CD4-positive, alpha-beta memory T cell (primary cell): ENCODE measurements around the gene DACH1. TPM values are rescaled to one million over a fixed set of nuclear protein-coding genes. Genes with fewer than 3 reads are reported as not detected.

Experiments used
- CTCF ChIA-PET: fragments of 350-600 bp; sonication (Branson Sonifier 250); formaldehyde crosslinking; loops from one replicate; lab custom pipeline; 2021; ENCODE audit warnings: inconsistent platforms; ENCODE audit not compliant: partially characterized antibody; lab: Charles Lee
- POLR2A ChIA-PET: fragments of 350-600 bp; sonication (Branson Sonifier 250); formaldehyde crosslinking; loops from one replicate; lab custom pipeline; 2021; ENCODE audit not compliant: partially characterized antibody; lab: Charles Lee
- DNase-seq, 5 donors: peaks; one replicate each; pipeline versions ENCODE4 v3.0.0 to v3.0.0-alpha.2; 2020 to 2022; ENCODE audit warnings: mixed read lengths in 1 of 5
- H3K27ac ChIP-seq: one replicate; pipeline ENCODE4 v1.7.0; 2013; ENCODE audit warnings: low read depth, low read length
- H3K27me3 ChIP-seq: 2 replicates; pipeline ENCODE4 v1.7.0; 2013; ENCODE audit warnings: mild to moderate bottlenecking, low read length, moderate library complexity; ENCODE audit not compliant: insufficient read depth
- H3K36me3 ChIP-seq: 2 replicates; pipeline ENCODE4 v1.7.0; 2013; ENCODE audit warnings: mild to moderate bottlenecking, low read length, moderate library complexity; ENCODE audit not compliant: insufficient read depth
- H3K4me1 ChIP-seq: 2 replicates; pipeline ENCODE4 v1.7.0; 2013; ENCODE audit warnings: mild to moderate bottlenecking, low read length, moderate library complexity; ENCODE audit not compliant: insufficient read depth
- H3K4me3 ChIP-seq, 2 donors: one replicate each; pipeline ENCODE4 v1.7.0; 2013; ENCODE audit warnings: low read length in 2 of 2, mild to moderate bottlenecking in 1 of 2
- H3K9me3 ChIP-seq, 2 donors: one replicate each; pipeline ENCODE4 v1.7.0; 2013; ENCODE audit warnings: low read length in 2 of 2, control low read depth in 1 of 2; ENCODE audit not compliant: control insufficient read depth in 1 of 2
- H3K27ac Mint-ChIP-seq, 7 donors: one replicate each; pipeline ENCODE4 v1.8.0; 2020 to 2021; ENCODE audit warnings: mixed read lengths in 7 of 7, mild to moderate bottlenecking in 6 of 7, inconsistent platforms in 3 of 7, moderate library complexity in 3 of 7
- H3K27me3 Mint-ChIP-seq, 2 donors: one replicate each; pipeline ENCODE4 v1.8.0; 2020 to 2021; ENCODE audit warnings: mixed read lengths in 2 of 2
- H3K36me3 Mint-ChIP-seq, 2 donors: one replicate each; pipeline ENCODE4 v1.8.0; 2020 to 2021; ENCODE audit warnings: mixed read lengths in 2 of 2, inconsistent platforms in 1 of 2, mild to moderate bottlenecking in 1 of 2
- H3K4me1 Mint-ChIP-seq, 4 donors: one replicate each; pipeline ENCODE4 v1.8.0; 2020 to 2021; ENCODE audit warnings: mixed read lengths in 4 of 4, mild to moderate bottlenecking in 1 of 4
- H3K4me3 Mint-ChIP-seq, 8 donors: one replicate each; pipeline ENCODE4 v1.8.0; 2020 to 2021; ENCODE audit warnings: mixed read lengths in 8 of 8, mild to moderate bottlenecking in 7 of 8, moderate library complexity in 6 of 8, inconsistent platforms in 3 of 8
- H3K9me3 Mint-ChIP-seq, 8 donors: one replicate each; pipeline ENCODE4 v1.8.0; 2020 to 2021; ENCODE audit warnings: mixed read lengths in 8 of 8, mild to moderate bottlenecking in 5 of 8, inconsistent platforms in 3 of 8, moderate library complexity in 1 of 8
- intact Hi-C: fragments of 100-400 bp; cut with micrococcal nuclease; formaldehyde crosslinking; loops from one replicate; pipeline ENCODE4 v1.15.1; 2023
- polyA plus RNA-seq, 2 donors: library from polyadenylated mRNA; unstranded; fragments of 300-500 nt; fragmentation: Illumina TruSeq; gene quantifications; one replicate each; pipeline ENCODE4 v1.2.3, GENCODE V29; 2021
- total RNA-seq, 2 experiments: library from RNA; stranded (reverse); gene quantifications; one replicate each; pipeline ENCODE4 v1.2.3, GENCODE V29; 2021

The DACH1 gene
- total and polyA plus RNA-seq, 4 experiments from 2014 or later = not detected

GRCh38 chr13:71412231-71412630, 454.8 kb downstream of the DACH1 start:
- intact Hi-C loops = no loop called here
- Mint-ChIP-seq H3K4me1 (no peaks in the 10 kb centered on the region), H3K27ac (no peak overlapping the region), H3K9me3 (peaks cover 0 to 2% (median 0%) of the 10 kb centered on the region in 8 donors), H3K4me3 (no peak overlapping the region), H3K27me3 (no peaks in the 10 kb centered on the region), H3K36me3 (no peaks in the 10 kb centered on the region)
- no peaks in the 10 kb centered on the region for H3K36me3 ChIP-seq
- H3K27ac ChIP-seq = no peak overlapping the region
- H3K27me3 ChIP-seq = no peaks in the 10 kb centered on the region
- CTCF ChIA-PET = no interaction called here
- no peaks in the 10 kb centered on the region for H3K9me3 ChIP-seq
- no peaks in the 10 kb centered on the region for H3K4me1 ChIP-seq
- no peak for DNase-seq
- POLR2A ChIA-PET = no interaction called here
- H3K4me3 ChIP-seq = no peak overlapping the region

GRCh38 chr13:71408416-71408815, 458.6 kb downstream of the DACH1 start:
- POLR2A ChIA-PET = no interaction called here

GRCh38 chr13:71399631-71400215, 467.3 kb downstream of the DACH1 start:
- H3K9me3 ChIP-seq = no peaks in the 10 kb centered on the region
- intact Hi-C loops = no loop called here
- no peaks in the 10 kb centered on the region for H3K4me1 ChIP-seq
- Mint-ChIP-seq H3K27ac (no peak overlapping the region), H3K9me3 (peaks cover 0 to 8% (median 2%) of the 10 kb centered on the region in 8 donors), H3K27me3 (no peaks in the 10 kb centered on the region), H3K4me3 (no peak overlapping the region), H3K4me1 (no peaks in the 10 kb centered on the region), H3K36me3 (no peaks in the 10 kb centered on the region)
- H3K27me3 ChIP-seq = no peaks in the 10 kb centered on the region
- no peaks in the 10 kb centered on the region for H3K36me3 ChIP-seq
- H3K27ac ChIP-seq = no peak overlapping the region
- DNase-seq = no peak
- ChIA-PET CTCF (no interaction called here), POLR2A (no interaction called here)
- H3K4me3 ChIP-seq = no peak overlapping the region

More at GRCh38 chr13:71408416-71408815, 458.6 kb downstream of the DACH1 start:
- Mint-ChIP-seq H3K36me3 (no peaks in the 10 kb centered on the region), H3K4me3 (no peak overlapping the region), H3K4me1 (no peaks in the 10 kb centered on the region), H3K9me3 (peaks cover 0 to 5% (median 1%) of the 10 kb centered on the region in 8 donors), H3K27ac (no peak overlapping the region), H3K27me3 (no peaks in the 10 kb centered on the region)
- DNase-seq = no peak
- Histone ChIP-seq H3K4me3 (no peak overlapping the region), H3K4me1 (no peaks in the 10 kb centered on the region), H3K27me3 (no peaks in the 10 kb centered on the region), H3K27ac (no peak overlapping the region), H3K9me3 (no peaks in the 10 kb centered on the region), H3K36me3 (no peaks in the 10 kb centered on the region)
- intact Hi-C loops = no loop called here
- CTCF ChIA-PET = no interaction called here

GRCh38 chr13:71396149-71396548, 470.9 kb downstream of the DACH1 start:
- H3K4me3 Mint-ChIP-seq = no peak overlapping the region
- H3K9me3 ChIP-seq = no peaks in the 10 kb centered on the region
- H3K27me3 Mint-ChIP-seq = no peaks in the 10 kb centered on the region
- H3K27me3 ChIP-seq = no peaks in the 10 kb centered on the region
- no peaks in the 10 kb centered on the region for H3K4me1 Mint-ChIP-seq
- no peaks in the 10 kb centered on the region for H3K4me1 ChIP-seq
- no peaks in the 10 kb centered on the region for H3K36me3 Mint-ChIP-seq
- POLR2A ChIA-PET = no interaction called here
- DNase-seq = no peak
- no peak overlapping the region for H3K27ac ChIP-seq
- no peak overlapping the region for H3K27ac Mint-ChIP-seq
- intact Hi-C loops = no loop called here
- H3K36me3 ChIP-seq = no peaks in the 10 kb centered on the region
- H3K9me3 Mint-ChIP-seq = peaks cover 0 to 15% (median 3%) of the 10 kb centered on the region in 8 donors
- CTCF ChIA-PET = no interaction called here
- no peak overlapping the region for H3K4me3 ChIP-seq

DNA sequence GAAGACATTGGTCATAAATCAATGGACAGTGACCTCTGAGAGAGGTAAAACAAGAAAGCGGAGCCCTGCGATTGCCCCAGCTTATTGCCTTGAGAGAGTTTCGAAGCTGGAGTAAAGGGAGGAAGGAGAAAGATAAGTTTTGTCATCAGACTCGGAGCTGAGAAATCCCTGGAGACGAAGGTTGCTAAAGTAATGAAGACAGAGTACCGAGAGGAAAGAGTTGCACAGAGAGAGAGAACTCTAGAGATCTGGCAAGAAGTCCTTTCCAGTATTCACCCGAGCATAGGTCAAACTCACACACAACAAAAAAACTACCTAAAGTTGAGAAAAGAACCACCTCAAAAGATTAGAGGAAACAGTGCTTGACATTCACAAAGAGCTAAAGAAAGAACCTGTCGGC, 472.0 kb downstream of the DACH1 start:
- no peaks in the 10 kb centered on the region for H3K27me3 Mint-ChIP-seq
- ChIA-PET POLR2A (no interaction called here), CTCF (no interaction called here)
- H3K27ac Mint-ChIP-seq = no peak overlapping the region
- Histone ChIP-seq H3K27ac (no peak overlapping the region), H3K27me3 (no peaks in the 10 kb centered on the region), H3K36me3 (no peaks in the 10 kb centered on the region), H3K4me3 (no peak overlapping the region), H3K4me1 (no peaks in the 10 kb centered on the region), H3K9me3 (no peaks in the 10 kb centered on the region)
- no peaks in the 10 kb centered on the region for H3K4me1 Mint-ChIP-seq
- no peak overlapping the region for H3K4me3 Mint-ChIP-seq
- no peak for DNase-seq
- peaks cover 0 to 15% (median 5%) of the 10 kb centered on the region in 8 donors for H3K9me3 Mint-ChIP-seq
- no peaks in the 10 kb centered on the region for H3K36me3 Mint-ChIP-seq
- intact Hi-C loops = no loop called here

- Histone ChIP-seq H3K4me3 (no peak overlapping the region), H3K27me3 (no peaks in the 10 kb centered on the region), H3K27ac (no peak overlapping the region), H3K36me3 (no peaks in the 10 kb centered on the region), H3K9me3 (no peaks in the 10 kb centered on the region), H3K4me1 (no peaks in the 10 kb centered on the region)
- Mint-ChIP-seq H3K4me1 (no peaks in the 10 kb centered on the region), H3K9me3 (peaks cover 0 to 15% (median 5%) of the 10 kb centered on the region in 8 donors), H3K4me3 (no peak overlapping the region), H3K27me3 (no peaks in the 10 kb centered on the region), H3K36me3 (no peaks in the 10 kb centered on the region), H3K27ac (no peak overlapping the region)
- no peak for DNase-seq
- ChIA-PET CTCF (no interaction called here), POLR2A (no interaction called here)
- intact Hi-C loops = no loop called here
Measured at GRCh38 chr13:71394176-71394575, 472.8 kb downstream of the DACH1 start.
